HG02588 (cell line): ENCODE results near the gene NFATC1.
"Not testable (repeated sequence)": the region's sequence is repeated elsewhere in the genome, so short reads cannot be mapped to it uniquely, and the experiment has no call there.

Experiments
- ATAC-seq: cut with Tn5 transposase; IDR thresholded peaks from one replicate; pipeline ENCODE4 v1.9.1; 2021; ENCODE audit warnings: mild to moderate bottlenecking, moderate library complexity; ENCODE audit not compliant: unreplicated experiment

Gene NFATC1

DNA sequence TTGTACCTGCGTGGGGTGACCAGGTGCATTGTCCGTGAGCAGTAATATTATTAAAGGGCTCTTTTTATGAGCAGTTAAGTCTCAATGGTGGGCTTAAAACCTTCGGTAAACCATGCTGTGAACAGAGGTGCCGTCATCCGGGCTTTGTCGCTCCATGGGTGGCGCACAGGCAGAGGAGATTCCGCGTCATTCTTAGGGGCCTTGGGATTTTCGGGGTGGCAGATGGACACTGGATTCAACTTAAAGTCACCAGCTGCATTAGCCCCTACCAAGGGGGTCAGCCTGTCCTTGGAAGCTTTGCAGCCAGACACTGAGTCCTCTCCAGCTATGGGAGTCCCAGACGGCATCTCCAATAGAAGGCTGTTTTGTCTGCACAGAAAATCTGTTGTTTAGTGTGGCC lies 107.7 kb downstream of the NFATC1 start:
- no peak for ATAC-seq

- no peak for ATAC-seq
Observed at GRCh38 chr18:79504034-79504433, 108.3 kb downstream of the NFATC1 start.

DNA sequence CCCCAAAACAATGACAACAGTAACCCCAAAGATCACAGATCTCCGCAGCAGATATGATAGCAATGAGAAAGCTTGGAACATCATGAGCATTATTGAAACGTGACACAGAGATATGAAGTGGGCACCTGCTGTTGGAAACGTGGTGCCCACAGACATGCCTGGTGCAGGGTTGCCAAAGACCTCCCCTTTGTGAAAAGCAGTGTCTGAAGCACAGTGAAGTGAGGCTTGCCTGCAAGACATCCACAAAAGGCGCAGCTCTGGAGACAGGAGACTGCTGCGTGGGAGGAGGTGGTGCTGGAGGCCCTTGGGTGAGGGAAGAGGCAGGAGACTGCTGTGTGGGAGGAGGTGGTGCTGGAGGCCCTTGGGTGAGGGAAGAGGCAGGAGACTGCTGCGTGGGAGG lies 108.8 kb downstream of the NFATC1 start:
- not testable (repeated sequence) for ATAC-seq

- ATAC-seq, result not testable (repeated sequence)
Observed at GRCh38 chr18:79505465-79505864, 109.7 kb downstream of the NFATC1 start.

- ATAC-seq, result no peak
Observed at GRCh38 chr18:79506191-79507075, 110.7 kb downstream of the NFATC1 start.

DNA sequence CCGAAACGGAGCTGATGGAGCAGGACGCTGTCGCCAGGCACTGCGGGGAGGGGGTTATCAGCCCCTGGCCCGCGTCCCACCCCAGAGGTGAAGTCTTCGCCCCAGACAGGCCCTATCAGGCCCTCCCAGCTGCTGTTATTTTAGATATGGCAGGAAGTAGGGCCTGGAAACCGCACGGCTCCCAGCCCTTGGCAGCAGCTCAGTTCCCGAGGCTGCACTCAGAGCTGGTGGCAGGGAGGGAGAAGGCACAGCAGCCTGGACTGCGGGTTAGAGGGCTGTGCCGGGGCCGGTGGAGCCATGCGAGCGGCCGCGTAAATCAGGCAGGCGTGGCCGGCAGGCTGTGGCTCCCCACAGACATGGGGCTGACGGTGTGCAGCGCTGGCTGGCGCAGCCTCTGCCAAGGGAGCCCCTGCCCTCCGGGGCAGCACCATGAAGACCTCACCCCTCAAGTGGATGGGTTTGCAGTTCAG lies 111.4 kb downstream of the NFATC1 start:
- no peak for ATAC-seq

- no peak for ATAC-seq
Observed at GRCh38 chr18:79507546-79508480, 112.1 kb downstream of the NFATC1 start.

- no peak for ATAC-seq
Observed at GRCh38 chr18:79508565-79509535, 113.1 kb downstream of the NFATC1 start.

DNA sequence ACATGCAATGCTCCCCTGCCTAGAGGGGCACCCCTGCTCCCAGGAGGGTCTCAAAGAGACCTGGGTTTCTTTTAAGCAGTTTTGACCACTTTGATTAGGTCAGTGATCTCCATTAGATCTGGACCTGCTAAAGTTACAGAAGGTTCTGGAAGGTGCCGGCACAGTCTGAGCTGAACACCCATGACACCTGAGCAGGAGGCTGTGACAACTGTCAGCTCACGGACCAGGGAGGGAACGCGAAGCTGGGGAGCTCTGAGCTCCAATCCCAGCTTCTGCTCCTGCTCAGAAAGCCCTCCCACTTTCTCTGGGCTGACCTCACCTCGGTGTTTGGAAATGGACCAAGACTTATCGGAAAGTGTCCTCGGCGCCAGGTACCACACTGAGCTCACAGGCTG lies 113.8 kb downstream of the NFATC1 start:
- no peak for ATAC-seq

- no peak for ATAC-seq
Observed at GRCh38 chr18:79510046-79510685, 114.4 kb downstream of the NFATC1 start.

DNA sequence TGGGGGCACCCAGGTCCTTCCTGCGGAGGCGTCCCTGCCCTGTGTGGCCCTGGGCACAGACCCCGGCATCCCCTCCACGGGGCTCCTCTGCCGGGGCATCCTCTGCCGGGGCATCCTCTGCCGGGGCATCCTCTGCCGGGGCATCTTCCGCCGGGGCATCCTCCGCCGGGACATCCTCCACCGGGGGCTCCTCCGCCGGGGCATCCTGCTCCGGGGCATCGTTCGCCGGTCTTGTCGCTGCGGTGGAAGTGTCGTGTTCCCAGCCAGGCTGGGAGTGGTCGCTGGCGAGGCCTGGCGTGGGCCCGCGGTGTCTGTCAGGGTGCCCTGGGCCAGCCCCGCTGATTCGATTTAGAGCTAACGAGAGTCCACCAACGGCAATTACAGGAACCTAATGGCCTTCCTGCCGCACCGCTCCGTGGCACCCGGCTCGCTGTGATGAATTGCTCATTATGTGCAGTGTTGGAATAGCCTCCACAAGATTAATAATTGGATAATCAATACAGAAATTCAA lies 115.1 kb downstream of the NFATC1 start:
- no peak for ATAC-seq

DNA sequence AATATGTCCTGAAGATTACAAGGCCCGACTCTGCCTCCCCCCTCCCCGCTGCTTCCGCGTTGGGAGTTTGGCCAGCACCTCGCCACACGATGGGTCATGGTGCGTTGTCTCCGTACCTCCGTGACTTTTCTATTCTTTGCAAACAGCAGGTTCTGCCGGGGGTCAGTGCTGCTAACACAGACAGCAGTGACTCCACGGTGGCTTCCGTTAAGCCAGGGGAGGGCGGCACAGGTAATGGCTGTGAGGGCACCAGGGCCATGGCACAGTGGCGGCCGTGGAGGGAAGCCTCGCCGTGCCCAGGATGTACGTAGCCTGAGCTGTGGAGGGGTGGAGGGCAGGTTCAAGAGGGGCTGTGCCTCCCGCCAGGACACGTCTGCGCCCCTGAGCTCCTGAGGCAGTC lies 115.5 kb downstream of the NFATC1 start:
- ATAC-seq, result no peak

- no peak for ATAC-seq
Observed at GRCh38 chr18:79511671-79512301, 116.1 kb downstream of the NFATC1 start.

GRCh38 chr18:79512461-79513380 lies 117.0 kb downstream of the NFATC1 start:
- no peak for ATAC-seq

DNA sequence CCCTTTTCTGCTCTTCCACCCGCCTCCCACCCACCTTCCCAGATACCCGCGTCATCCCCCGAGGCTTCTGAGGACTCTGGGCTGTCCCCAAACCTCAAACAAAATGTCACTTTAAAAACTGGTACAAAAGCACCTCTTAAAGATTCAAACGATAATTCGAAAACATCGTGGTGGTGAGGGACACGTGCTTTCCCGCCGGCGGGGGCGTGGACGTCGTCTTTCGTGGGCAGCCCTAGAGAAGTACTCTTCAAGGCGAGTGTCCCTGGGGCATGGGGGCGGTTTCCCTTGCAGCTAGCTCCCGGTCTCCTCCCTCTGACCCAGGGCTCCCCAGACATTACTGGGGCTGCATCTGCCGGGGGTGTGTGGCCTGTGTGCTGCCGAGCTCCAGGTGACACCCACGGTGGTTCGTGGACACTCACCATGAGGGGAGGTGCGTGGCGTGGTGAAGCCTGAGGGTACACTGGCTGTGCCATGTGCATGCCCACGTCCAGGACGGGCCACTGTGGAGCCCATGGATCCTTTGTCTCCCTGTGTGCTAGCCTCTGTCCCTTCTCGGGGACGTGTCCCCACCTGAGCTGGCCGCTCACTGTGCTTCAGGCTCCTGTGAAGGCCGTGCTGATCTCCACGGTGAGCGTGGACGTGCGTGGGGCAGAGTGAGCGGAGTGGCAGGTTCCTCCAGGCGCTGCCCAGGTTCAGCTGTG lies 117.8 kb downstream of the NFATC1 start:
- ATAC-seq, result no peak

DNA sequence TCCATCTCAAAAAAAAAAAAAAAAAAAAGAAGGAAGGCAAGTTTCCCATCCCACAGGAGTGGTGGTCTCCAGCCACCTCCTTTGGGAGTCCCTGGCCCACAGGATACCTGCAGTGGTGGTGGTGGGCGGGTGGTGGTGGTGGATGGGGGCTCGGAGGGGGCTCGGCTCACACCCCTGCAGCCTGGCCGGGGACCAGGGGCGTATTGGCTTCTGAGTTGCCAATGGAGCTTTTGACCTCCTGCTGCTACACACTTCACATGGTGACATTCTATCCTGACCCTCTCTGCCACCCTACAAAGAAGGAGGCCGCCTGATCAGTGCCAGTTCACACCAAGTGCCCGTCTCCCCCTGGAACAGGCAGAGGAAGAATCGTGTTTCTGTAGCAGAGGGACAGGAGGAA lies 119.6 kb downstream of the NFATC1 start:
- no peak for ATAC-seq

- no peak for ATAC-seq
Observed at GRCh38 chr18:79515944-79516351, 120.2 kb downstream of the NFATC1 start.
